Liver (tissue), 3 donors: ENCODE measurements around the gene LAMB4.

Experiments
- ATF3 ChIP-seq: IDR thresholded peaks from 2 replicates; pipeline ENCODE4 v1.6.1; 2016; ENCODE audit warnings: antibody characterized with exemption
- EGR1 ChIP-seq, 2 donors: IDR thresholded peaks; 2 replicates each; pipeline ENCODE4 v1.6.1; 2016 to 2018; ENCODE audit warnings: antibody characterized with exemption in 2 of 2, low read depth in 2 of 2
- FOXA1 ChIP-seq: IDR thresholded peaks from 2 replicates; pipeline ENCODE4 v1.6.1; 2016; ENCODE audit warnings: antibody characterized with exemption
- FOXA2 ChIP-seq: IDR thresholded peaks from 2 replicates; pipeline ENCODE4 v1.6.1; 2016; ENCODE audit warnings: antibody characterized with exemption
- GABPA ChIP-seq, 2 donors: IDR thresholded peaks in 1 of 2; conservative IDR thresholded peaks in 1 of 2; 2 replicates each; pipeline ENCODE4 v1.6.1; 2016; ENCODE audit warnings: antibody characterized with exemption in 2 of 2, mild to moderate bottlenecking in 1 of 2, moderate library complexity in 1 of 2
- JUND ChIP-seq, 2 donors: IDR thresholded peaks; 2 replicates each; pipeline ENCODE4 v1.6.1; 2016; ENCODE audit warnings: antibody characterized with exemption in 2 of 2
- RAD21 ChIP-seq, 2 donors: IDR thresholded peaks; 2 replicates each; pipeline ENCODE4 v1.6.1; 2016; ENCODE audit warnings: antibody characterized with exemption in 2 of 2, mild to moderate bottlenecking in 2 of 2
- REST ChIP-seq: IDR thresholded peaks from 2 replicates; pipeline ENCODE4 v1.6.1; 2016; ENCODE audit warnings: antibody characterized with exemption, mild to moderate bottlenecking
- SP1 ChIP-seq: IDR thresholded peaks from 2 replicates; pipeline ENCODE4 v1.6.1; 2018; ENCODE audit warnings: antibody characterized with exemption, mild to moderate bottlenecking
- TAF1 ChIP-seq: conservative IDR thresholded peaks from 2 replicates; pipeline ENCODE4 v1.6.1; 2016; ENCODE audit warnings: antibody characterized with exemption, mild to moderate bottlenecking
- YY1 ChIP-seq: IDR thresholded peaks from 2 replicates; pipeline ENCODE4 v1.6.1; 2016; ENCODE audit warnings: antibody characterized with exemption, mild to moderate bottlenecking
- ZBTB33 ChIP-seq: IDR thresholded peaks from 2 replicates; pipeline ENCODE4 v1.6.1; 2016; ENCODE audit warnings: antibody characterized with exemption
- TF ChIP-seq, protein P1 (sequence below): fragments of 150-350 bp; IDR thresholded peaks from 2 replicates; pipeline ENCODE4 v1.5.1; 2017; ENCODE audit warnings: improper control_type of control experiment, low read depth, low read length; ENCODE audit not compliant: missing input control
- TF ChIP-seq, protein P2 (sequence below): IDR thresholded peaks from 2 replicates; pipeline ENCODE4 v1.6.1; 2016; ENCODE audit warnings: antibody characterized with exemption
- donor health status: healthy.
- donor health status: healthy.

DNA sequence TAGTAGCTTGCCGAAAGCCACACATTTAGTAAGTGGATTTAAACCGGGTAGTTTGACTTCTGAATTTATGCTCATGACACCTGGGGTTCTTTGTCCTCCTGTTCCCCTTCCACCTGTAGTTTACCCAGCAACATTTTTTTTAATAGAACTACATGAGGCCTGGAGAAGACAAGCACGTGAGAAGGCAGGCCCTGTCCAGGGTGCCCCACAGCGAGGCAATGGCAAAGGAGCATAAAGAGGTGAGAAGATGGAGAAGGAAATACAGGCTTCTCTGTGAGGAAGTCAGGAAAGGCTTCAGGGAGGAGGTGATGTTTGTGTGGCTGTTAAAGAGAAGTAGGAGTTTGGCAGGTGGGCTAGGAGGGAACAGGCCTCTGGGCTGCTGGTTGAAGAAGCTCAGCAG, 76.9 kb downstream of the LAMB4 start:
- TF ChIP-seq, protein P1, sequence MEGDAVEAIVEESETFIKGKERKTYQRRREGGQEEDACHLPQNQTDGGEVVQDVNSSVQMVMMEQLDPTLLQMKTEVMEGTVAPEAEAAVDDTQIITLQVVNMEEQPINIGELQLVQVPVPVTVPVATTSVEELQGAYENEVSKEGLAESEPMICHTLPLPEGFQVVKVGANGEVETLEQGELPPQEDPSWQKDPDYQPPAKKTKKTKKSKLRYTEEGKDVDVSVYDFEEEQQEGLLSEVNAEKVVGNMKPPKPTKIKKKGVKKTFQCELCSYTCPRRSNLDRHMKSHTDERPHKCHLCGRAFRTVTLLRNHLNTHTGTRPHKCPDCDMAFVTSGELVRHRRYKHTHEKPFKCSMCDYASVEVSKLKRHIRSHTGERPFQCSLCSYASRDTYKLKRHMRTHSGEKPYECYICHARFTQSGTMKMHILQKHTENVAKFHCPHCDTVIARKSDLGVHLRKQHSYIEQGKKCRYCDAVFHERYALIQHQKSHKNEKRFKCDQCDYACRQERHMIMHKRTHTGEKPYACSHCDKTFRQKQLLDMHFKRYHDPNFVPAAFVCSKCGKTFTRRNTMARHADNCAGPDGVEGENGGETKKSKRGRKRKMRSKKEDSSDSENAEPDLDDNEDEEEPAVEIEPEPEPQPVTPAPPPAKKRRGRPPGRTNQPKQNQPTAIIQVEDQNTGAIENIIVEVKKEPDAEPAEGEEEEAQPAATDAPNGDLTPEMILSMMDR, result no peak
- TF ChIP-seq JUND (IDR thresholded peaks at IDR 0.05) (no peak), TAF1 (no peak), SP1 (no peak), RAD21 (IDR thresholded peaks at IDR 0.05) (no peak), GABPA (IDR thresholded peaks at IDR 0.05 in 1 of 2, conservative IDR thresholded peaks at IDR 0.05 in 1 of 2) (no peak), ATF3 (no peak), FOXA2 (no peak), ZBTB33 (no peak), REST (no peak), YY1 (no peak), EGR1 (IDR thresholded peaks at IDR 0.05; ENCODE audit: low read depth in 2 of 2) (no peak), FOXA1 (no peak)
- TF ChIP-seq, protein P2, sequence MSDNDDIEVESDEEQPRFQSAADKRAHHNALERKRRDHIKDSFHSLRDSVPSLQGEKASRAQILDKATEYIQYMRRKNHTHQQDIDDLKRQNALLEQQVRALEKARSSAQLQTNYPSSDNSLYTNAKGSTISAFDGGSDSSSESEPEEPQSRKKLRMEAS, result no peak
